Adrenal gland (tissue), 5 donors: ENCODE measurements around the gene HLA-B.
A peak's percentile ranks its signal among the peaks of the same experiment; 100 is the strongest.

Experiments
- CTCF ChIP-seq, 6 experiments: fragments of 450-650 bp in 4 of 6; fragments of 200-600 bp in 2 of 6; sonication (generic) in 1 of 6; IDR thresholded peaks; 1 replicate in 5 of 6; 2 replicates in 1 of 6; pipeline versions ENCODE4 v1.5.1 to v1.8.0; 2016 to 2021; ENCODE audit warnings: antibody characterized with exemption in 6 of 6, mild to moderate bottlenecking in 2 of 6, moderate library complexity in 1 of 6
- POLR2A ChIP-seq, 2 donors: fragments of 450-650 bp; IDR thresholded peaks; one replicate each; pipeline ENCODE4 v1.6.1; 2017; ENCODE audit warnings: antibody characterized with exemption in 2 of 2, mild to moderate bottlenecking in 2 of 2, moderate library complexity in 1 of 2
- donor health status: DM: no; HTN: no; CAD: no.

GRCh38 chr6:31396422-31397152 is 39.6 kb upstream of the HLA-B start:
- TF ChIP-seq CTCF (IDR thresholded peaks at IDR 0.05) (peak; percentile 69 to 94 (median 86)), POLR2A (IDR thresholded peaks at IDR 0.05) (no peak)
